Measurements from ENCODE around the gene APLP2. TPM values are rescaled to one million over a fixed set of nuclear protein-coding genes. Genes with fewer than 3 reads are reported as not detected.

The APLP2 gene
- total and polyA plus RNA-seq, 2 experiments from 2014 or later, result 322 to 362 TPM

DNA sequence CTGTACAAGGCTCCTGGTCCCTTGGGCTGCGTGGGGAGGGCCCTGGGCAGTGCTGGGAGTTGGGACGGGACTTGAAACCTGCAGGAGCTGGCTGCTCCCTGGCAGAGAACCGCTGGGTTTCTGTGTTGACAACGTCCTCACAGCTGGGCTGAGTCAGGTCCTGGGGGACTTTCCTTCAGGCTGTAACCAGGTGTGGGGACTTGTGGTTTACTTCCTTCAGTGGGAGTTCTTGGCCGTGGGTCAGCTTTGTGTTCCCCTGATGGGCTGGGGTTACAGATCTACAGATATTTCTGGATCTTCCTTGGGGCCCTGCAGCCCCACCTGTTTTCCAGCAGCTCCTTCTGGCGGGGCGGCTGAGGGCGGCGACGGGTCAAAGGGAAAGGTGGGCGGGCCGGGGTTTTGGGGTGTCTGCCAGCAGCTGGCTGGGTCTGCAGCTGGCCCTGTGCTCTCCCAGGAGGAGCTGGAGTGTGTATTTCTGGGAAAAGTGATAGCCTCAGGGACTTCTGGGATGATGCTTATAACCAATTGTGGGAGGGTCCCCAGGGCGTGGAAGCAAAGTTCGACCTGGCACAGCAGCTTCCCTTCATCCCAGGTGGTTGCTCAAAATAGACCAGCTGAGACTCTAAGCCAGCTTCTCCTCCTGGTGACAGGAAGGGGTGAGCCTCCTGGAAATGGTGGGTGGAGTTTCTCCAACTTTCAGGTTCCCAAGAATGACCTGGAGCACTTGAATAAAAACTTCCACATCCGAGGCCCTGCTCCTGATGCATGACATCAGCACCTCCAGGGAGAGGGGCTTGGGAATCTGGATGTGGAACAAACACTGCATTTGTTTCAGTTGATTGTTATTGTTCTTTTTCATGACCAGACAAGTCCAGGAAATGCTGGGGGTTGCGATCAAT is 109.0 kb downstream of the APLP2 start:
- Histone ChIP-seq H3K4me3 (no peak overlapping the region), H3K27me3 (ENCODE audit: insufficient read depth) (no peaks in the 10 kb centered on the region), H2AFZ (no peak overlapping the region), H3K27ac (ENCODE audit: low read depth) (no peak overlapping the region), H4K20me1 (replicated peaks; ENCODE audit: insufficient read depth) (no peaks in the 10 kb centered on the region), H3K79me2 (replicated peaks; ENCODE audit: insufficient read depth) (no peaks in the 10 kb centered on the region), H3K9me2 (ENCODE audit: insufficient read depth) (no peaks in the 10 kb centered on the region), H3K36me3 (ENCODE audit: insufficient read depth) (no peaks in the 10 kb centered on the region), H3F3A (replicated peaks; ENCODE audit: low read depth) (no peaks in the 10 kb centered on the region), H3K4me1 (ENCODE audit: insufficient read depth) (no peaks in the 10 kb centered on the region; the same call in 1 of the 2 replicates), H3K4me2 (no peak overlapping the region)
- ATAC-seq, result no peak
- peaks cover 7% of the 10 kb centered on the region for H3K27me3 Mint-ChIP-seq (ENCODE audit: insufficient read depth, low read depth, poor library complexity)
- no peak for DNase-seq (ENCODE audit: low spot score)
- peaks cover 6% of the 10 kb centered on the region; the same call in 1 of the 3 replicates for H3K9me3 Mint-ChIP-seq
- no peak overlapping the region for H3K27ac Mint-ChIP-seq
- TF ChIP-seq ZNF331 (CRISPR knock-in tag; IDR thresholded peaks at IDR 0.05; ENCODE audit: low read depth) (no peak), EZH2phosphoT487 (IDR thresholded peaks at IDR 0.05; ENCODE audit: unreplicated experiment) (no peak), EZH2 (IDR thresholded peaks at IDR 0.05; ENCODE audit: low read depth, unreplicated experiment) (no peak), STAT1 (IDR thresholded peaks at IDR 0.05; ENCODE audit: unreplicated experiment) (no peak), JUNB (IDR thresholded peaks at IDR 0.05; ENCODE audit: unreplicated experiment) (no peak), NANOG (IDR thresholded peaks at IDR 0.05; ENCODE audit: borderline replicate concordance) (no peak), CREB1 (CRISPR knock-in tag; IDR thresholded peaks at IDR 0.05; ENCODE audit: low read depth) (no peak), ZNF114 (CRISPR knock-in tag; IDR thresholded peaks at IDR 0.05) (no peak), POLR2AphosphoS5 (IDR thresholded peaks at IDR 0.05; ENCODE audit: low read depth) (no peak)
- TF ChIP-seq, protein P1, sequence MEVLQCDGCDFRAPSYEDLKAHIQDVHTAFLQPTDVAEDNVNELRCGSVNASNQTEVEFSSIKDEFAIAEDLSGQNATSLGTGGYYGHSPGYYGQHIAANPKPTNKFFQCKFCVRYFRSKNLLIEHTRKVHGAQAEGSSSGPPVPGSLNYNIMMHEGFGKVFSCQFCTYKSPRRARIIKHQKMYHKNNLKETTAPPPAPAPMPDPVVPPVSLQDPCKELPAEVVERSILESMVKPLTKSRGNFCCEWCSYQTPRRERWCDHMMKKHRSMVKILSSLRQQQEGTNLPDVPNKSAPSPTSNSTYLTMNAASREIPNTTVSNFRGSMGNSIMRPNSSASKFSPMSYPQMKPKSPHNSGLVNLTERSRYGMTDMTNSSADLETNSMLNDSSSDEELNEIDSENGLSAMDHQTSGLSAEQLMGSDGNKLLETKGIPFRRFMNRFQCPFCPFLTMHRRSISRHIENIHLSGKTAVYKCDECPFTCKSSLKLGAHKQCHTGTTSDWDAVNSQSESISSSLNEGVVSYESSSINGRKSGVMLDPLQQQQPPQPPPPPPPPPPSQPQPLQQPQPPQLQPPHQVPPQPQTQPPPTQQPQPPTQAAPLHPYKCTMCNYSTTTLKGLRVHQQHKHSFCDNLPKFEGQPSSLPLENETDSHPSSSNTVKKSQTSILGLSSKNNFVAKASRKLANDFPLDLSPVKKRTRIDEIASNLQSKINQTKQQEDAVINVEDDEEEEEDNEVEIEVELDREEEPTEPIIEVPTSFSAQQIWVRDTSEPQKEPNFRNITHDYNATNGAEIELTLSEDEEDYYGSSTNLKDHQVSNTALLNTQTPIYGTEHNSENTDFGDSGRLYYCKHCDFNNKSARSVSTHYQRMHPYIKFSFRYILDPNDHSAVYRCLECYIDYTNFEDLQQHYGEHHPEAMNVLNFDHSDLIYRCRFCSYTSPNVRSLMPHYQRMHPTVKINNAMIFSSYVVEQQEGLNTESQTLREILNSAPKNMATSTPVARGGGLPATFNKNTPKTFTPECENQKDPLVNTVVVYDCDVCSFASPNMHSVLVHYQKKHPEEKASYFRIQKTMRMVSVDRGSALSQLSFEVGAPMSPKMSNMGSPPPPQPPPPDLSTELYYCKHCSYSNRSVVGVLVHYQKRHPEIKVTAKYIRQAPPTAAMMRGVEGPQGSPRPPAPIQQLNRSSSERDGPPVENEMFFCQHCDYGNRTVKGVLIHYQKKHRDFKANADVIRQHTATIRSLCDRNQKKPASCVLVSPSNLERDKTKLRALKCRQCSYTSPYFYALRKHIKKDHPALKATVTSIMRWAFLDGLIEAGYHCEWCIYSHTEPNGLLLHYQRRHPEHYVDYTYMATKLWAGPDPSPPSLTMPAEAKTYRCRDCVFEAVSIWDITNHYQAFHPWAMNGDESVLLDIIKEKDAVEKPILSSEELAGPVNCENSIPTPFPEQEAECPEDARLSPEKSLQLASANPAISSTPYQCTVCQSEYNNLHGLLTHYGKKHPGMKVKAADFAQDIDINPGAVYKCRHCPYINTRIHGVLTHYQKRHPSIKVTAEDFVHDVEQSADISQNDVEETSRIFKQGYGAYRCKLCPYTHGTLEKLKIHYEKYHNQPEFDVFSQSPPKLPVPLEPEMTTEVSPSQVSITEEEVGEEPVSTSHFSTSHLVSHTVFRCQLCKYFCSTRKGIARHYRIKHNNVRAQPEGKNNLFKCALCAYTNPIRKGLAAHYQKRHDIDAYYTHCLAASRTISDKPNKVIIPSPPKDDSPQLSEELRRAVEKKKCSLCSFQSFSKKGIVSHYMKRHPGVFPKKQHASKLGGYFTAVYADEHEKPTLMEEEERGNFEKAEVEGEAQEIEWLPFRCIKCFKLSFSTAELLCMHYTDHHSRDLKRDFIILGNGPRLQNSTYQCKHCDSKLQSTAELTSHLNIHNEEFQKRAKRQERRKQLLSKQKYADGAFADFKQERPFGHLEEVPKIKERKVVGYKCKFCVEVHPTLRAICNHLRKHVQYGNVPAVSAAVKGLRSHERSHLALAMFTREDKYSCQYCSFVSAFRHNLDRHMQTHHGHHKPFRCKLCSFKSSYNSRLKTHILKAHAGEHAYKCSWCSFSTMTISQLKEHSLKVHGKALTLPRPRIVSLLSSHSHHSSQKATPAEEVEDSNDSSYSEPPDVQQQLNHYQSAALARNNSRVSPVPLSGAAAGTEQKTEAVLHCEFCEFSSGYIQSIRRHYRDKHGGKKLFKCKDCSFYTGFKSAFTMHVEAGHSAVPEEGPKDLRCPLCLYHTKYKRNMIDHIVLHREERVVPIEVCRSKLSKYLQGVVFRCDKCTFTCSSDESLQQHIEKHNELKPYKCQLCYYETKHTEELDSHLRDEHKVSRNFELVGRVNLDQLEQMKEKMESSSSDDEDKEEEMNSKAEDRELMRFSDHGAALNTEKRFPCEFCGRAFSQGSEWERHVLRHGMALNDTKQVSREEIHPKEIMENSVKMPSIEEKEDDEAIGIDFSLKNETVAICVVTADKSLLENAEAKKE (CRISPR knock-in tag; IDR thresholded peaks at IDR 0.05), result no peak
- TF ChIP-seq, protein P2, sequence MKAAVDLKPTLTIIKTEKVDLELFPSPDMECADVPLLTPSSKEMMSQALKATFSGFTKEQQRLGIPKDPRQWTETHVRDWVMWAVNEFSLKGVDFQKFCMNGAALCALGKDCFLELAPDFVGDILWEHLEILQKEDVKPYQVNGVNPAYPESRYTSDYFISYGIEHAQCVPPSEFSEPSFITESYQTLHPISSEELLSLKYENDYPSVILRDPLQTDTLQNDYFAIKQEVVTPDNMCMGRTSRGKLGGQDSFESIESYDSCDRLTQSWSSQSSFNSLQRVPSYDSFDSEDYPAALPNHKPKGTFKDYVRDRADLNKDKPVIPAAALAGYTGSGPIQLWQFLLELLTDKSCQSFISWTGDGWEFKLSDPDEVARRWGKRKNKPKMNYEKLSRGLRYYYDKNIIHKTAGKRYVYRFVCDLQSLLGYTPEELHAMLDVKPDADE (IDR thresholded peaks at IDR 0.05), result no peak
- TF ChIP-seq, protein P3, sequence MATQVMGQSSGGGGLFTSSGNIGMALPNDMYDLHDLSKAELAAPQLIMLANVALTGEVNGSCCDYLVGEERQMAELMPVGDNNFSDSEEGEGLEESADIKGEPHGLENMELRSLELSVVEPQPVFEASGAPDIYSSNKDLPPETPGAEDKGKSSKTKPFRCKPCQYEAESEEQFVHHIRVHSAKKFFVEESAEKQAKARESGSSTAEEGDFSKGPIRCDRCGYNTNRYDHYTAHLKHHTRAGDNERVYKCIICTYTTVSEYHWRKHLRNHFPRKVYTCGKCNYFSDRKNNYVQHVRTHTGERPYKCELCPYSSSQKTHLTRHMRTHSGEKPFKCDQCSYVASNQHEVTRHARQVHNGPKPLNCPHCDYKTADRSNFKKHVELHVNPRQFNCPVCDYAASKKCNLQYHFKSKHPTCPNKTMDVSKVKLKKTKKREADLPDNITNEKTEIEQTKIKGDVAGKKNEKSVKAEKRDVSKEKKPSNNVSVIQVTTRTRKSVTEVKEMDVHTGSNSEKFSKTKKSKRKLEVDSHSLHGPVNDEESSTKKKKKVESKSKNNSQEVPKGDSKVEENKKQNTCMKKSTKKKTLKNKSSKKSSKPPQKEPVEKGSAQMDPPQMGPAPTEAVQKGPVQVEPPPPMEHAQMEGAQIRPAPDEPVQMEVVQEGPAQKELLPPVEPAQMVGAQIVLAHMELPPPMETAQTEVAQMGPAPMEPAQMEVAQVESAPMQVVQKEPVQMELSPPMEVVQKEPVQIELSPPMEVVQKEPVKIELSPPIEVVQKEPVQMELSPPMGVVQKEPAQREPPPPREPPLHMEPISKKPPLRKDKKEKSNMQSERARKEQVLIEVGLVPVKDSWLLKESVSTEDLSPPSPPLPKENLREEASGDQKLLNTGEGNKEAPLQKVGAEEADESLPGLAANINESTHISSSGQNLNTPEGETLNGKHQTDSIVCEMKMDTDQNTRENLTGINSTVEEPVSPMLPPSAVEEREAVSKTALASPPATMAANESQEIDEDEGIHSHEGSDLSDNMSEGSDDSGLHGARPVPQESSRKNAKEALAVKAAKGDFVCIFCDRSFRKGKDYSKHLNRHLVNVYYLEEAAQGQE (IDR thresholded peaks at IDR 0.05; ENCODE audit: unreplicated experiment), result no peak
- TF ChIP-seq, protein P4, sequence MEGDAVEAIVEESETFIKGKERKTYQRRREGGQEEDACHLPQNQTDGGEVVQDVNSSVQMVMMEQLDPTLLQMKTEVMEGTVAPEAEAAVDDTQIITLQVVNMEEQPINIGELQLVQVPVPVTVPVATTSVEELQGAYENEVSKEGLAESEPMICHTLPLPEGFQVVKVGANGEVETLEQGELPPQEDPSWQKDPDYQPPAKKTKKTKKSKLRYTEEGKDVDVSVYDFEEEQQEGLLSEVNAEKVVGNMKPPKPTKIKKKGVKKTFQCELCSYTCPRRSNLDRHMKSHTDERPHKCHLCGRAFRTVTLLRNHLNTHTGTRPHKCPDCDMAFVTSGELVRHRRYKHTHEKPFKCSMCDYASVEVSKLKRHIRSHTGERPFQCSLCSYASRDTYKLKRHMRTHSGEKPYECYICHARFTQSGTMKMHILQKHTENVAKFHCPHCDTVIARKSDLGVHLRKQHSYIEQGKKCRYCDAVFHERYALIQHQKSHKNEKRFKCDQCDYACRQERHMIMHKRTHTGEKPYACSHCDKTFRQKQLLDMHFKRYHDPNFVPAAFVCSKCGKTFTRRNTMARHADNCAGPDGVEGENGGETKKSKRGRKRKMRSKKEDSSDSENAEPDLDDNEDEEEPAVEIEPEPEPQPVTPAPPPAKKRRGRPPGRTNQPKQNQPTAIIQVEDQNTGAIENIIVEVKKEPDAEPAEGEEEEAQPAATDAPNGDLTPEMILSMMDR (conservative IDR thresholded peaks at IDR 0.05; ENCODE audit: low read depth in 2 of 2), result no peak
- peaks cover 10% of the 10 kb centered on the region for H3K4me1 Mint-ChIP-seq
- H3K4me3 Mint-ChIP-seq, result no peak overlapping the region
- H3K36me3 Mint-ChIP-seq (ENCODE audit: low read depth), result peaks cover 5% of the 10 kb centered on the region; the same call in 1 of the 3 replicates

Measured in GM23338 (cell line).